DND-41 (cell line): ENCODE results near the gene EYA2.

Source experiments
- ATAC-seq: fragments of 200-7000 bp; cut with Tn5 transposase; 3 replicates; pipeline ENCODE4 v1.9.1; 2021; ENCODE audit warnings: low read depth; ENCODE audit not compliant: insufficient read depth
- DNase-seq: peaks from one replicate; pipeline ENCODE4 v3.0.0-alpha.2; 2020
- H2AFZ ChIP-seq: 2 replicates; pipeline ENCODE4 v1.6.0; 2012; ENCODE audit warnings: low read depth, low read length
- H3K27ac ChIP-seq: 2 replicates; pipeline ENCODE4 v1.5.1; 2012; ENCODE audit warnings: low read length, inconsistent platforms
- H3K27me3 ChIP-seq: fragments of 200-600 bp; sonication (generic); 2 replicates; pipeline ENCODE4 v1.6.0; 2012; ENCODE audit warnings: low read length, mild to moderate bottlenecking, inconsistent platforms; ENCODE audit not compliant: insufficient read depth, poor library complexity
- H3K36me3 ChIP-seq: 2 replicates; pipeline ENCODE4 v1.5.1; 2012; ENCODE audit warnings: low read length, inconsistent platforms; ENCODE audit not compliant: insufficient read depth
- H3K4me1 ChIP-seq: 2 replicates; pipeline ENCODE4 v1.5.1; 2012; ENCODE audit warnings: mild to moderate bottlenecking, low read length; ENCODE audit not compliant: insufficient read depth
- H3K4me2 ChIP-seq: 2 replicates; pipeline ENCODE4 v1.6.0; 2012; ENCODE audit warnings: mild to moderate bottlenecking, moderate library complexity, low read length, inconsistent platforms; ENCODE audit not compliant: insufficient read depth
- H3K4me3 ChIP-seq, 2 experiments: fragments of 200-600 bp in 1 of 2; shearing (Covaris generic) in 1 of 2; 2 replicates each; pipeline ENCODE4 v1.5.1; 2012 to 2016; ENCODE audit warnings: inconsistent platforms in 2 of 2, low read length in 2 of 2, mild to moderate bottlenecking in 2 of 2, low read depth in 1 of 2, moderate library complexity in 1 of 2
- H3K79me2 ChIP-seq: 2 replicates; pipeline ENCODE4 v1.6.0; 2012; ENCODE audit warnings: low read length, inconsistent platforms; ENCODE audit not compliant: insufficient read depth
- H3K9ac ChIP-seq: 2 replicates; pipeline ENCODE4 v1.6.0; 2012; ENCODE audit warnings: low read depth, mild to moderate bottlenecking, inconsistent platforms, low read length, moderate library complexity
- H3K9me3 ChIP-seq: 2 replicates; pipeline ENCODE4 v1.5.1; 2012; ENCODE audit warnings: low read length, moderate library complexity, mild to moderate bottlenecking, inconsistent platforms; ENCODE audit not compliant: insufficient read depth, severe bottlenecking
- H4K20me1 ChIP-seq: 2 replicates; pipeline ENCODE4 v1.6.0; 2012; ENCODE audit warnings: low read length; ENCODE audit not compliant: insufficient read depth
- CTCF ChIP-seq: IDR thresholded peaks from 2 replicates; pipeline ENCODE4 v1.5.1; 2012; ENCODE audit warnings: borderline replicate concordance, low read length, moderate library complexity, mild to moderate bottlenecking; ENCODE audit not compliant: poor library complexity, severe bottlenecking; ENCODE audit errors: extremely low read depth
- EZH2 ChIP-seq: IDR thresholded peaks from 3 replicates; pipeline ENCODE4 v1.6.1; 2012; ENCODE audit warnings: borderline replicate concordance, low read depth, mild to moderate bottlenecking, moderate library complexity, low read length, inconsistent platforms; ENCODE audit not compliant: severe bottlenecking

The EYA2 gene

GRCh38 chr20:46955601-46956556 is 61.2 kb downstream of the EYA2 start:
- no peaks in the 10 kb centered on the region for H4K20me1 ChIP-seq
- H3K4me2 ChIP-seq: no peak overlapping the region
- no peaks in the 10 kb centered on the region for H3K27me3 ChIP-seq
- no peak overlapping the region for H3K27ac ChIP-seq
- no peaks in the 10 kb centered on the region for H3K36me3 ChIP-seq
- H3K9ac ChIP-seq: no peak overlapping the region
- H3K4me3 ChIP-seq: no peak overlapping the region
- H3K9me3 ChIP-seq: no peaks in the 10 kb centered on the region
- ATAC-seq: no peak
- no peak for TF ChIP-seq CTCF
- no peak for TF ChIP-seq EZH2
- DNase-seq: no peak
- H3K4me1 ChIP-seq: no peaks in the 10 kb centered on the region
- no peaks in the 10 kb centered on the region for H3K79me2 ChIP-seq
- no peak overlapping the region for H2AFZ ChIP-seq

- H2AFZ ChIP-seq: no peak overlapping the region
Measured at GRCh38 chr20:46959081-46959692, 64.5 kb downstream of the EYA2 start.

GRCh38 chr20:46959821-46960220 is 65.2 kb downstream of the EYA2 start:
- Histone ChIP-seq H3K27ac (no peak overlapping the region), H3K36me3 (no peaks in the 10 kb centered on the region), H3K9me3 (no peaks in the 10 kb centered on the region), H3K27me3 (no peaks in the 10 kb centered on the region), H3K4me1 (no peaks in the 10 kb centered on the region), H4K20me1 (no peaks in the 10 kb centered on the region), H3K4me3 (no peak overlapping the region), H3K4me2 (no peak overlapping the region), H2AFZ (no peak overlapping the region), H3K79me2 (no peaks in the 10 kb centered on the region), H3K9ac (no peak overlapping the region)
- TF ChIP-seq CTCF (no peak), EZH2 (no peak)
- ATAC-seq (no peak), DNase-seq (no peak)

More at GRCh38 chr20:46959081-46959692, 64.5 kb downstream of the EYA2 start:
- no peaks in the 10 kb centered on the region for H3K79me2 ChIP-seq
- H3K4me1 ChIP-seq: no peaks in the 10 kb centered on the region
- no peaks in the 10 kb centered on the region for H3K27me3 ChIP-seq
- H3K9me3 ChIP-seq: no peaks in the 10 kb centered on the region
- no peak overlapping the region for H3K4me2 ChIP-seq
- H3K9ac ChIP-seq: no peak overlapping the region
- H4K20me1 ChIP-seq: no peaks in the 10 kb centered on the region
- no peak overlapping the region for H3K4me3 ChIP-seq
- H3K36me3 ChIP-seq: no peaks in the 10 kb centered on the region
- no peak for DNase-seq
- TF ChIP-seq EZH2 (no peak), CTCF (no peak)
- H3K27ac ChIP-seq: no peak overlapping the region
- no peak for ATAC-seq
